OCI-LY3 (cell line): ENCODE data around the gene TATDN2.
"Not testable (repeated sequence)": the region's sequence is repeated elsewhere in the genome, so short reads cannot be mapped to it uniquely, and the experiment has no call there.

Experiments used
- H2AFZ ChIP-seq: fragments of 200-600, 300-600 bp; shearing (Covaris generic); 2 replicates; pipeline ENCODE4 v1.6.0; 2014; ENCODE audit warnings: antibody characterized with exemption, low read depth, low read length
- H3K27ac ChIP-seq: fragments of 200-600, 300-600 bp; sonication (generic); 2 replicates; pipeline ENCODE4 v1.5.1; 2014; ENCODE audit warnings: mild to moderate bottlenecking, low read length, moderate library complexity, mixed read lengths
- H3K27me3 ChIP-seq: fragments of 200-600, 300-600 bp; sonication (generic); 2 replicates; pipeline ENCODE4 v1.6.1; 2014; ENCODE audit warnings: low read depth, low read length, mixed read lengths
- H3K36me3 ChIP-seq: fragments of 200-600, 300-600 bp; sonication (generic); replicated peaks from 2 replicates; pipeline ENCODE3; 2014; ENCODE audit warnings: low read depth, low read length, mixed read lengths
- H3K4me1 ChIP-seq: fragments of 300-600, 200-600 bp; sonication (generic); 2 replicates; pipeline ENCODE4 v1.6.1; 2014; ENCODE audit warnings: low read length, mixed read lengths
- H3K4me2 ChIP-seq: fragments of 200-600, 300-600 bp; sonication (generic); 2 replicates; pipeline ENCODE4 v1.6.1; 2014; ENCODE audit warnings: low read length, mixed read lengths
- H3K4me3 ChIP-seq: fragments of 300-600, 200-600 bp; sonication (generic); 2 replicates; pipeline ENCODE4 v1.5.1; 2014; ENCODE audit warnings: antibody characterized with exemption, mild to moderate bottlenecking, low read length, moderate library complexity
- H3K79me2 ChIP-seq: fragments of 300-600, 200-600 bp; shearing (Covaris generic); 2 replicates; pipeline ENCODE4 v1.6.1; 2014; ENCODE audit warnings: mild to moderate bottlenecking, low read length, mixed read lengths
- H3K9ac ChIP-seq: fragments of 300-600, 200-600 bp; shearing (Covaris generic); 2 replicates; pipeline ENCODE4 v1.6.0; 2014; ENCODE audit warnings: mild to moderate bottlenecking, low read length, moderate library complexity
- H3K9me3 ChIP-seq: fragments of 200-600, 300-600 bp; shearing (Covaris generic); 2 replicates; pipeline ENCODE4 v1.6.1; 2014; ENCODE audit warnings: low read length, mixed read lengths; ENCODE audit not compliant: insufficient read depth
- H4K20me1 ChIP-seq: fragments of 200-600, 300-600 bp; sonication (generic); 2 replicates; pipeline ENCODE4 v1.6.1; 2016; ENCODE audit warnings: low read length, mixed read lengths; ENCODE audit not compliant: insufficient read depth
- EZH2phosphoT487 ChIP-seq: fragments of 200-600 bp; shearing (Covaris generic); IDR thresholded peaks from 2 replicates; pipeline ENCODE4 v1.6.1; 2018; ENCODE audit warnings: antibody characterized with exemption, mixed run types, low read depth
- TF ChIP-seq, protein P1 (sequence below): fragments of 200-600, 300-600 bp; sonication (generic); IDR thresholded peaks from 2 replicates; pipeline ENCODE4 v1.5.1; 2014; ENCODE audit warnings: antibody characterized with exemption, low read length, low read depth

TATDN2 gene

GRCh38 chr3:10268116-10268515 lies 19.9 kb downstream of the TATDN2 start:
- Histone ChIP-seq H4K20me1 (peaks cover 45% of the 10 kb centered on the region), H3K9me3 (no peaks in the 10 kb centered on the region), H2AFZ (no peak overlapping the region), H3K79me2 (peaks cover 96% of the 10 kb centered on the region), H3K27me3 (no peaks in the 10 kb centered on the region), H3K4me2 (no peak overlapping the region), H3K27ac (no peak overlapping the region), H3K4me3 (no peak overlapping the region), H3K9ac (no peak overlapping the region), H3K36me3 (peaks cover 54% of the 10 kb centered on the region), H3K4me1 (no peaks in the 10 kb centered on the region)
- TF ChIP-seq, protein P1, sequence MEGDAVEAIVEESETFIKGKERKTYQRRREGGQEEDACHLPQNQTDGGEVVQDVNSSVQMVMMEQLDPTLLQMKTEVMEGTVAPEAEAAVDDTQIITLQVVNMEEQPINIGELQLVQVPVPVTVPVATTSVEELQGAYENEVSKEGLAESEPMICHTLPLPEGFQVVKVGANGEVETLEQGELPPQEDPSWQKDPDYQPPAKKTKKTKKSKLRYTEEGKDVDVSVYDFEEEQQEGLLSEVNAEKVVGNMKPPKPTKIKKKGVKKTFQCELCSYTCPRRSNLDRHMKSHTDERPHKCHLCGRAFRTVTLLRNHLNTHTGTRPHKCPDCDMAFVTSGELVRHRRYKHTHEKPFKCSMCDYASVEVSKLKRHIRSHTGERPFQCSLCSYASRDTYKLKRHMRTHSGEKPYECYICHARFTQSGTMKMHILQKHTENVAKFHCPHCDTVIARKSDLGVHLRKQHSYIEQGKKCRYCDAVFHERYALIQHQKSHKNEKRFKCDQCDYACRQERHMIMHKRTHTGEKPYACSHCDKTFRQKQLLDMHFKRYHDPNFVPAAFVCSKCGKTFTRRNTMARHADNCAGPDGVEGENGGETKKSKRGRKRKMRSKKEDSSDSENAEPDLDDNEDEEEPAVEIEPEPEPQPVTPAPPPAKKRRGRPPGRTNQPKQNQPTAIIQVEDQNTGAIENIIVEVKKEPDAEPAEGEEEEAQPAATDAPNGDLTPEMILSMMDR: no peak
- TF ChIP-seq EZH2phosphoT487: no peak

GRCh38 chr3:10268930-10269329 lies 20.7 kb downstream of the TATDN2 start:
- H4K20me1 ChIP-seq: peaks cover 44% of the 10 kb centered on the region
- peaks cover 52% of the 10 kb centered on the region for H3K36me3 ChIP-seq
- H3K4me3 ChIP-seq: no peak overlapping the region
- no peak overlapping the region for H3K27ac ChIP-seq
- no peak overlapping the region for H3K9ac ChIP-seq
- no peaks in the 10 kb centered on the region for H3K4me1 ChIP-seq
- TF ChIP-seq EZH2phosphoT487: no peak
- TF ChIP-seq, protein P1: no peak
- H3K9me3 ChIP-seq: no peaks in the 10 kb centered on the region
- H2AFZ ChIP-seq: no peak overlapping the region
- H3K79me2 ChIP-seq: peaks cover 96% of the 10 kb centered on the region
- no peak overlapping the region for H3K4me2 ChIP-seq
- H3K27me3 ChIP-seq: no peaks in the 10 kb centered on the region

DNA sequence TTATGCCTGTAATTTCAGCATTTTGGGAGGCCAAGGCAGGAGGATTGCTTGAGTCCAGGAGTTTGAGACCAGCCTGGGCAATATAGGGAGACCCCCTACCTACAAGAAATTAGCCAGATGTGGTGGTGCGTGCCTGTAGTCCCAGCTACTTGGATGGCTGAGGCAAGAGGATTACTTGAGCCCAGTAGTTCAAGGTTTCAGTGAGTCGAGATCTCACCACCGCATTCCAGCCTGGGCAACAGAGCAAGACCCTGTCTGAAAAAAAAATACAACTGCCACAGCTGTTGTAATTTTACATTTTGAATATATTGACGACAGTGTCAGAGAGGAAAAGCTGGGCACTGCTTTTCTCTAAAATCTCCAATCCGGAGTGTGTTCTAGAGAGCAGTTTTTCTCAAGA lies 21.2 kb downstream of the TATDN2 start:
- peaks cover 45% of the 10 kb centered on the region for H4K20me1 ChIP-seq
- no peak for TF ChIP-seq EZH2phosphoT487
- TF ChIP-seq, protein P1: no peak

DNA sequence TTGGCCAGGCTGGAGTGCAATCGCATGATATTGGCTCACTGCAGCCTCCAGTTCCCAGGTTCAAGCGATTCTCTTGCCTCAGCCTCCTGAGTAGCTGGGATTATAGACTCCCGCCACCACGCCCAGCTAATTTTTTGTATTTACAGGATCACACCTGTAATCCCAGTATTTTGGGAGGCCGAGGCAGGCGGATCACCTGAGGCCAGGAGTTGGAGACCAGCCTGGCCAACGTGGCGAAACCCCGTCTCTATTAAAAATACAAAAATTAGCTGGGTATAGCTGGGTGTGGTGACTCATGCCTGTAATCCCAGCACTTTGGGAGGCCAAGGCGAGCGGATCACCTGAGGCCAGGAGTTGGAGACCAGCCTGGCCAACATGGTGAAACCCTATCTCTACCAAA lies 24.2 kb downstream of the TATDN2 start:
- Histone ChIP-seq H4K20me1 (peaks cover 30% of the 10 kb centered on the region), H3K36me3 (peaks cover 51% of the 10 kb centered on the region), H3K79me2 (peaks cover 96% of the 10 kb centered on the region)

More for the DNA sequence above, 21.2 kb downstream of the TATDN2 start:
- no peak overlapping the region for H2AFZ ChIP-seq
- H3K9me3 ChIP-seq: no peaks in the 10 kb centered on the region
- H3K36me3 ChIP-seq: peaks cover 57% of the 10 kb centered on the region
- H3K4me2 ChIP-seq: no peak overlapping the region
- H3K9ac ChIP-seq: no peak overlapping the region
- peaks cover 96% of the 10 kb centered on the region for H3K79me2 ChIP-seq
- no peaks in the 10 kb centered on the region for H3K27me3 ChIP-seq
- no peak overlapping the region for H3K4me3 ChIP-seq
- no peaks in the 10 kb centered on the region for H3K4me1 ChIP-seq
- H3K27ac ChIP-seq: no peak overlapping the region

GRCh38 chr3:10272977-10273376 lies 24.7 kb downstream of the TATDN2 start:
- no peaks in the 10 kb centered on the region for H3K9me3 ChIP-seq
- H3K36me3 ChIP-seq: peaks cover 52% of the 10 kb centered on the region
- TF ChIP-seq, protein P1: no peak
- H3K79me2 ChIP-seq: peaks cover 95% of the 10 kb centered on the region
- no peak overlapping the region for H2AFZ ChIP-seq
- H3K27ac ChIP-seq: no peak overlapping the region
- H3K4me3 ChIP-seq: no peak overlapping the region
- no peaks in the 10 kb centered on the region for H3K4me1 ChIP-seq
- H3K27me3 ChIP-seq: no peaks in the 10 kb centered on the region
- H4K20me1 ChIP-seq: peaks cover 25% of the 10 kb centered on the region
- H3K9ac ChIP-seq: no peak overlapping the region
- no peak overlapping the region for H3K4me2 ChIP-seq

More for the DNA sequence above, 24.2 kb downstream of the TATDN2 start:
- H3K27ac ChIP-seq, H3K4me3 ChIP-seq, H2AFZ ChIP-seq, H3K4me1 ChIP-seq, H3K9ac ChIP-seq, H3K9me3 ChIP-seq, H3K4me2 ChIP-seq, H3K27me3 ChIP-seq: not testable (repeated sequence)
